ENCODE measurements around the gene ZNF837. TPM values are rescaled to one million over a fixed set of nuclear protein-coding genes. Genes with fewer than 3 reads are reported as not detected.
A peak's percentile ranks its signal among the peaks of the same experiment; 100 is the strongest.

The ZNF837 gene
- total RNA-seq, 1 experiment from 2014 or later = 1.6 TPM

DNA sequence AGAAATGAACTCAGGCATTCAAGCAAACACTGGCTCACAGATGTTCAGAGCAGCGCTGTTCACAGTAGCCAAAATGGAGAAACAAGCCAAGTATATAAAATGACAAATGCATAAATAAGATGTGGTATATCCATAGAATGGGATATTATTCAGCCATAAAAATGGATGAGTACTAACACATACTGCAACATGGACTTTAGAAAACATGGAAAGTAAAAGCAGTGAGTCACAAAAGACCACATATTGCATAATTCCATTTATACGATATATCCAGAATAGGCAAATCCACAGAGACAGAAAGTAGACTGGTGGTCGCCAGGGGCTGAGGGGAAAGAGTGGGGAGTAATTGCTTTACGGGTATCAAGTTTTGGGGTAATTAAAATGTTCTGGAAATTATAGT is 6.6 kb downstream of the ZNF837 start:
- ATAC-seq = no peak
- intact Hi-C loops (cut with micrococcal nuclease; ENCODE audit: unreplicated experiment) (no loop called here), in situ Hi-C loops (cut with HindIII; ENCODE audit: low pct_unique_long_range_greater_than_20kb, low sequenced_read_pairs) (no loop called here)
- no peak for DNase-seq (ENCODE audit: low read depth, low spot score)
- ChIA-PET CTCF (no interaction called here), POLR2A (interaction anchor here (0.6 to 1.3 kb wide), 2 partner anchors 12 to 28 kb away, joined by 5 to 6 read pairs; partner anchors contain the start of gene ZNF497)
- no peaks in the 10 kb centered on the region for H3K36me3 ChIP-seq (ENCODE audit: control insufficient read depth, insufficient read depth, low read length)
- H3K27ac ChIP-seq (ENCODE audit: low read length) = no peak overlapping the region
- H3K27me3 ChIP-seq (ENCODE audit: control insufficient read depth, insufficient read depth, low read length) = no peaks in the 10 kb centered on the region
- TF ChIP-seq TCF7L2 (IDR thresholded peaks at IDR 0.05; ENCODE audit: low read depth, low read length) (no peak), POLR2AphosphoS5 (IDR thresholded peaks at IDR 0.05; ENCODE audit: low read depth, low read length) (no peak), SIN3A (IDR thresholded peaks at IDR 0.05; ENCODE audit: borderline replicate concordance, insufficient read depth, low read depth, low read length) (no peak)
- TF ChIP-seq, protein P1, sequence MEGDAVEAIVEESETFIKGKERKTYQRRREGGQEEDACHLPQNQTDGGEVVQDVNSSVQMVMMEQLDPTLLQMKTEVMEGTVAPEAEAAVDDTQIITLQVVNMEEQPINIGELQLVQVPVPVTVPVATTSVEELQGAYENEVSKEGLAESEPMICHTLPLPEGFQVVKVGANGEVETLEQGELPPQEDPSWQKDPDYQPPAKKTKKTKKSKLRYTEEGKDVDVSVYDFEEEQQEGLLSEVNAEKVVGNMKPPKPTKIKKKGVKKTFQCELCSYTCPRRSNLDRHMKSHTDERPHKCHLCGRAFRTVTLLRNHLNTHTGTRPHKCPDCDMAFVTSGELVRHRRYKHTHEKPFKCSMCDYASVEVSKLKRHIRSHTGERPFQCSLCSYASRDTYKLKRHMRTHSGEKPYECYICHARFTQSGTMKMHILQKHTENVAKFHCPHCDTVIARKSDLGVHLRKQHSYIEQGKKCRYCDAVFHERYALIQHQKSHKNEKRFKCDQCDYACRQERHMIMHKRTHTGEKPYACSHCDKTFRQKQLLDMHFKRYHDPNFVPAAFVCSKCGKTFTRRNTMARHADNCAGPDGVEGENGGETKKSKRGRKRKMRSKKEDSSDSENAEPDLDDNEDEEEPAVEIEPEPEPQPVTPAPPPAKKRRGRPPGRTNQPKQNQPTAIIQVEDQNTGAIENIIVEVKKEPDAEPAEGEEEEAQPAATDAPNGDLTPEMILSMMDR (IDR thresholded peaks at IDR 0.05) = no peak
- TF ChIP-seq, protein P2, sequence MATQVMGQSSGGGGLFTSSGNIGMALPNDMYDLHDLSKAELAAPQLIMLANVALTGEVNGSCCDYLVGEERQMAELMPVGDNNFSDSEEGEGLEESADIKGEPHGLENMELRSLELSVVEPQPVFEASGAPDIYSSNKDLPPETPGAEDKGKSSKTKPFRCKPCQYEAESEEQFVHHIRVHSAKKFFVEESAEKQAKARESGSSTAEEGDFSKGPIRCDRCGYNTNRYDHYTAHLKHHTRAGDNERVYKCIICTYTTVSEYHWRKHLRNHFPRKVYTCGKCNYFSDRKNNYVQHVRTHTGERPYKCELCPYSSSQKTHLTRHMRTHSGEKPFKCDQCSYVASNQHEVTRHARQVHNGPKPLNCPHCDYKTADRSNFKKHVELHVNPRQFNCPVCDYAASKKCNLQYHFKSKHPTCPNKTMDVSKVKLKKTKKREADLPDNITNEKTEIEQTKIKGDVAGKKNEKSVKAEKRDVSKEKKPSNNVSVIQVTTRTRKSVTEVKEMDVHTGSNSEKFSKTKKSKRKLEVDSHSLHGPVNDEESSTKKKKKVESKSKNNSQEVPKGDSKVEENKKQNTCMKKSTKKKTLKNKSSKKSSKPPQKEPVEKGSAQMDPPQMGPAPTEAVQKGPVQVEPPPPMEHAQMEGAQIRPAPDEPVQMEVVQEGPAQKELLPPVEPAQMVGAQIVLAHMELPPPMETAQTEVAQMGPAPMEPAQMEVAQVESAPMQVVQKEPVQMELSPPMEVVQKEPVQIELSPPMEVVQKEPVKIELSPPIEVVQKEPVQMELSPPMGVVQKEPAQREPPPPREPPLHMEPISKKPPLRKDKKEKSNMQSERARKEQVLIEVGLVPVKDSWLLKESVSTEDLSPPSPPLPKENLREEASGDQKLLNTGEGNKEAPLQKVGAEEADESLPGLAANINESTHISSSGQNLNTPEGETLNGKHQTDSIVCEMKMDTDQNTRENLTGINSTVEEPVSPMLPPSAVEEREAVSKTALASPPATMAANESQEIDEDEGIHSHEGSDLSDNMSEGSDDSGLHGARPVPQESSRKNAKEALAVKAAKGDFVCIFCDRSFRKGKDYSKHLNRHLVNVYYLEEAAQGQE (IDR thresholded peaks at IDR 0.05; ENCODE audit: insufficient read depth in 1 of 2, low read depth in 2 of 2, low read length in 1 of 2) = no peak
- no TSS peak for BruUV-seq (replicated peaks)
- H3K9me3 ChIP-seq (ENCODE audit: control insufficient read depth, insufficient read depth, low read depth, low read length) = no peaks in the 10 kb centered on the region
- H3K4me1 ChIP-seq (ENCODE audit: control insufficient read depth, insufficient read depth, low read length) = no peaks in the 10 kb centered on the region
- H3K4me3 ChIP-seq (ENCODE audit: low read depth in 2 of 2, low read length in 2 of 2) = no peak overlapping the region

DNA sequence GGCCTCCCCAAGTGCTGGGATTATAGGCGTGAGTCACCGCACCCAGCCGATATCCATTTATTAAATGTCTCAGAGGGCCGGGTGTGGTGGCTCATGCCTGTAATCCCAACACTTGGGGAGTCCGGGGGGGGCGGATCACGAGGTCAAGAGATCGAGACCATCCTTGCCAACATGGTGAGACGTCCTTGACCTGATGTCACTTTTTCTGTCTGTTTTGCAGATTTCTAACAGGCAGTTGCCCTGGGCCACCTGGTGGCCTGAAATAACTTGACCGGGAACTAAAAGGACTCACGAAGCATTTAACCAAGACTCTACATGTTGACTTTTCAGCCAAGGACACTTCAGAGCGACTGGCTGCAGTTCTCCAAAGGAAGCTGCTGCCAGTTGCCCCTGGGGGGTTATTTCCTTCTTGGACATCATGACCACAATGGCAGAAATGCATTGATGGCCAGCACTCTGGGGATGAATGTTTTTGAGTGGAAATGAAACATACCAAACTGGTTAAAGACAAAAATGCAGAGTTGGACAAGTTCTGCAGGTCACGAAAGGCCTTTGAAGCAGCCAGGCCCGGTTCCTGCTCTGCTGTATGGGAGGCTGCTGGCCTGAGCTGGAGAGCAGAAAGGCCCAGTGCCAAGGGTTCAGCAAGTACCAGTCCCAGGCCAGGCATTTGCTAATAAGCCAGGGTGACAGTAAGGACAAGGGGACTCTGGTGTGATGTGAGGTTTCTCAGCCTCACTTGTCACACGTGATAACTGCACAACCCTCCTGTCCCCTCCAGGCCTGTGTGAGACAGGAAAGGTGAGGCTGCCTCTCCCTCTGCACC is 8.3 kb downstream of the ZNF837 start:
- Histone ChIP-seq H3K27me3 (ENCODE audit: control insufficient read depth, insufficient read depth, low read length) (no peaks in the 10 kb centered on the region), H3K36me3 (ENCODE audit: control insufficient read depth, insufficient read depth, low read length) (no peaks in the 10 kb centered on the region), H3K4me1 (ENCODE audit: control insufficient read depth, insufficient read depth, low read length) (no peaks in the 10 kb centered on the region), H3K9me3 (ENCODE audit: control insufficient read depth, insufficient read depth, low read depth, low read length) (no peaks in the 10 kb centered on the region), H3K27ac (ENCODE audit: low read length) (no peak overlapping the region), H3K4me3 (ENCODE audit: low read depth in 2 of 2, low read length in 2 of 2) (no peak overlapping the region)
- TF ChIP-seq, protein P1 (IDR thresholded peaks at IDR 0.05) = no peak
- TF ChIP-seq TCF7L2 (IDR thresholded peaks at IDR 0.05; ENCODE audit: low read depth, low read length) (no peak), POLR2AphosphoS5 (IDR thresholded peaks at IDR 0.05; ENCODE audit: low read depth, low read length) (no peak), SIN3A (IDR thresholded peaks at IDR 0.05; ENCODE audit: borderline replicate concordance, insufficient read depth, low read depth, low read length) (no peak)
- TF ChIP-seq, protein P2 (IDR thresholded peaks at IDR 0.05; ENCODE audit: insufficient read depth in 1 of 2, low read depth in 2 of 2, low read length in 1 of 2) = no peak
- intact Hi-C loops (cut with micrococcal nuclease; ENCODE audit: unreplicated experiment) = no loop called here
- in situ Hi-C loops (cut with HindIII; ENCODE audit: low pct_unique_long_range_greater_than_20kb, low sequenced_read_pairs) = no loop called here
- BruUV-seq (replicated peaks) = no TSS peak
- CTCF ChIA-PET = no interaction called here
- POLR2A ChIA-PET = no interaction called here
- DNase-seq (ENCODE audit: low read depth, low spot score) (no peak), ATAC-seq (peak; percentile 48; the same call in 1 of the 2 replicates)
